A673 (cell line): ENCODE data around the gene LTBP2. TPM values are rescaled to one million over a fixed set of nuclear protein-coding genes. Genes with fewer than 3 reads are reported as not detected.

ENCODE experiments used
- BruUV-seq: library from RNA; stranded (reverse); fragments of 400-500 nt; replicated peaks from 2 replicates; lab custom pipeline; 2021; lab: Mats Ljungman, UMichigan
- CTCF ChIA-PET: fragments of 300-600 bp; sonication (Branson Sonifier 250); formaldehyde crosslinking; loops from one replicate; lab custom pipeline; 2022; ENCODE audit warnings: antibody characterized with exemption; lab: Charles Lee
- POLR2A ChIA-PET: fragments of 300-600 bp; sonication (Branson Sonifier 250); formaldehyde crosslinking; loops from one replicate; lab custom pipeline; 2022; ENCODE audit warnings: antibody characterized with exemption; ENCODE audit not compliant: low non-redundant PET; lab: Charles Lee
- DNase-seq: peaks from one replicate; pipeline ENCODE4 v3.0.0-alpha.2; 2015; ENCODE audit warnings: low spot score
- H3K27ac ChIP-seq: fragments of 200-600 bp; sonication (generic); 2 replicates; pipeline ENCODE4 v1.5.1; 2016; ENCODE audit warnings: mixed run types, low read depth, mild to moderate bottlenecking, mixed read lengths, antibody characterized with exemption, low read length; ENCODE audit not compliant: poor library complexity, severe bottlenecking
- H3K27me3 ChIP-seq: fragments of 200-600 bp; sonication (generic); replicated peaks from 2 replicates; pipeline ENCODE4 v1.6.1; 2017; ENCODE audit warnings: mixed run types, low read depth, mild to moderate bottlenecking, mixed read lengths, antibody characterized with exemption, low read length; ENCODE audit not compliant: insufficient read depth, poor library complexity
- H3K36me3 ChIP-seq: fragments of 200-600 bp; sonication (generic); 2 replicates; pipeline ENCODE4 v1.6.1; 2016; ENCODE audit warnings: mixed run types, mild to moderate bottlenecking, mixed read lengths, antibody characterized with exemption, low read length; ENCODE audit not compliant: insufficient read depth, poor library complexity, severe bottlenecking
- H3K4me1 ChIP-seq: fragments of 200-600 bp; sonication (generic); 2 replicates; pipeline ENCODE4 v1.6.1; 2017; ENCODE audit warnings: mixed run types, mild to moderate bottlenecking, mixed read lengths, antibody characterized with exemption, low read length; ENCODE audit not compliant: insufficient read depth, poor library complexity, severe bottlenecking
- H3K4me3 ChIP-seq: fragments of 200-600 bp; sonication (generic); 2 replicates; pipeline ENCODE4 v1.5.1; 2016; ENCODE audit warnings: low read depth, mixed run types, mild to moderate bottlenecking, mixed read lengths, low read length; ENCODE audit not compliant: poor library complexity, severe bottlenecking
- H3K9me3 ChIP-seq: fragments of 200-600 bp; sonication (generic); 2 replicates; pipeline ENCODE4 v1.6.1; 2016; ENCODE audit warnings: mixed run types, low read depth, mild to moderate bottlenecking, mixed read lengths, antibody characterized with exemption, low read length; ENCODE audit not compliant: poor library complexity, severe bottlenecking
- EZH2 ChIP-seq: fragments of 200-600 bp; sonication (generic); IDR thresholded peaks from 2 replicates; pipeline ENCODE4 v1.6.1; 2017; ENCODE audit warnings: borderline replicate concordance, low read depth, mild to moderate bottlenecking, mixed read lengths, antibody characterized with exemption, low read length; ENCODE audit not compliant: poor library complexity, severe bottlenecking
- intact Hi-C: fragments of 100-400 bp; cut with micrococcal nuclease; formaldehyde crosslinking; loops from one replicate; pipeline ENCODE4 v1.10.0; 2022; ENCODE audit not compliant: unreplicated experiment
- total RNA-seq: library from RNA; stranded (reverse); gene quantifications from 2 replicates; pipeline ENCODE4 v1.2.3, GENCODE V29; 2021
- TF ChIP-seq, protein P1 (sequence below): fragments of 300-800, 200-600 bp; sonication (generic); conservative IDR thresholded peaks from 2 replicates; pipeline ENCODE4 v1.5.1; 2017; ENCODE audit warnings: low read depth, mild to moderate bottlenecking, antibody characterized with exemption, low read length, moderate library complexity, mixed read lengths

Gene LTBP2
- total RNA-seq, 1 experiment from 2014 or later = 0.26 TPM

DNA sequence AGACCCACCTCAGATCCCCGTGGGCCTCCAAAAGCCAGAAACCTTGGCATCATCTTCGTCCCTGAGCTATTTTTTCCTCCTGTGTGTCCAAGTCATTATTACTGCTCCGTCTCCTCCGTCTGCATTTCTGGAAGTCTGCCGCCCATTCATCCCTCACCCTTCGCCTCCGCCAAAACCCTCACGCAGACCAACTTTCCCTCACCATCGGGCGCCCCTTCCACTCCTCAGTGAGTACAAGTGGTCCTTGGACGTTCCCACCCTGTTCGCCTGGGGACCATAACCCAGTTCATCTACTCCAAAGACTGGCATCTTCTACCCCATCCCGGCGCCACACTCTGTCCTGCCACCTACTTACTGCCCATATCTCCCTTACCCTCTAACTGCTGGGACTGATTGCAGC lies 3.7 kb upstream of the LTBP2 start:
- H3K9me3 ChIP-seq = no peaks in the 10 kb centered on the region
- DNase-seq = no peak
- no peaks in the 10 kb centered on the region for H3K36me3 ChIP-seq
- ChIA-PET CTCF (no interaction called here), POLR2A (no interaction called here)
- peaks cover 18% of the 10 kb centered on the region for H3K27me3 ChIP-seq
- H3K27ac ChIP-seq = no peak overlapping the region
- no TSS peak for BruUV-seq
- peaks cover 28% of the 10 kb centered on the region for H3K4me1 ChIP-seq
- intact Hi-C loops = no loop called here
- no peak overlapping the region for H3K4me3 ChIP-seq
- TF ChIP-seq, protein P1, sequence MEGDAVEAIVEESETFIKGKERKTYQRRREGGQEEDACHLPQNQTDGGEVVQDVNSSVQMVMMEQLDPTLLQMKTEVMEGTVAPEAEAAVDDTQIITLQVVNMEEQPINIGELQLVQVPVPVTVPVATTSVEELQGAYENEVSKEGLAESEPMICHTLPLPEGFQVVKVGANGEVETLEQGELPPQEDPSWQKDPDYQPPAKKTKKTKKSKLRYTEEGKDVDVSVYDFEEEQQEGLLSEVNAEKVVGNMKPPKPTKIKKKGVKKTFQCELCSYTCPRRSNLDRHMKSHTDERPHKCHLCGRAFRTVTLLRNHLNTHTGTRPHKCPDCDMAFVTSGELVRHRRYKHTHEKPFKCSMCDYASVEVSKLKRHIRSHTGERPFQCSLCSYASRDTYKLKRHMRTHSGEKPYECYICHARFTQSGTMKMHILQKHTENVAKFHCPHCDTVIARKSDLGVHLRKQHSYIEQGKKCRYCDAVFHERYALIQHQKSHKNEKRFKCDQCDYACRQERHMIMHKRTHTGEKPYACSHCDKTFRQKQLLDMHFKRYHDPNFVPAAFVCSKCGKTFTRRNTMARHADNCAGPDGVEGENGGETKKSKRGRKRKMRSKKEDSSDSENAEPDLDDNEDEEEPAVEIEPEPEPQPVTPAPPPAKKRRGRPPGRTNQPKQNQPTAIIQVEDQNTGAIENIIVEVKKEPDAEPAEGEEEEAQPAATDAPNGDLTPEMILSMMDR = no peak
- no peak for TF ChIP-seq EZH2

GRCh38 chr14:74614508-74615495 lies 2.8 kb upstream of the LTBP2 start:
- H3K4me3 ChIP-seq = no peak overlapping the region
- TF ChIP-seq, protein P1 = no peak
- TF ChIP-seq EZH2 = no peak
- CTCF ChIA-PET = no interaction called here
- no TSS peak for BruUV-seq
- no peaks in the 10 kb centered on the region for H3K9me3 ChIP-seq
- peaks cover 27% of the 10 kb centered on the region for H3K27me3 ChIP-seq
- intact Hi-C loops = no loop called here
- H3K4me1 ChIP-seq = peaks cover 28% of the 10 kb centered on the region
- H3K36me3 ChIP-seq = no peaks in the 10 kb centered on the region
- no peak overlapping the region for H3K27ac ChIP-seq
- peak; percentile 31 for DNase-seq
- POLR2A ChIA-PET = interaction anchor here (0.5 kb wide), 1 partner anchor 475 kb away, joined by 4 read pairs; no protein-coding TSS in a partner anchor

DNA sequence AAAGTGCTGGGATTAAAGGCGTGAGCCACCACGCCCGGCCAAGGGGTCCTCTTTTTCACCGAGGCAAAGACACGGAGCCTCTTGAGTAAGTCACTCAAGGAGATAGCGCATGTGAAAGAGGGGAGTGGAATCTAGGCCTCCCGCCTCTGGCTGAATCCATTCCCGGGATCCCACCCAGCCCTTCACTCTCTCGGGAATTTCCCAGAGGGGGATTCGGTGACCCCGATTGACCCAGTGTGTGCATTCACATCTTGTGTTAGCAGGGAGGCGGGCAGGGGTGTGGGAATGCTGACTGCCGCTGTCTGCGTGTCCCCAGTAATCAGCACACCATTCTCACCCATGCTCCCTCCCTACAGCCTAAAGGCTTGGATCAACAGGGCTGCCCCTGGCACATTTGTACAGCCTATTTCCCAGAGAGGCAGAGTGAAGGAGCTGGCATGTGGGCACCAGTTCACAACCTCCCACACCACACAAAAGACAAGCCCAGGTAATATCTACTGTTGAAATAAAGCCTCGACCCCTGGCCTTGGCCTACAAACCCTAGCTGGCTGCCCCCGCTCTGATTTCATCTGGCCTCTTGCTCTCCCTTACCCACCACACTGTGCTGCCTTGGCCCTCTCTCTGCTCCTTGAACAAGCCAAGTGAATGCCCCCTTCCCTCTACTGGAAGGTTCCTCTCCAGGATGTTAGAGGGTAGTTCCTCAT lies 1.3 kb upstream of the LTBP2 start:
- POLR2A ChIA-PET = no interaction called here

More for the DNA sequence above, 1.3 kb upstream of the LTBP2 start:
- BruUV-seq = no TSS peak
- H3K36me3 ChIP-seq = no peaks in the 10 kb centered on the region
- no peaks in the 10 kb centered on the region for H3K9me3 ChIP-seq
- peaks cover 27% of the 10 kb centered on the region for H3K27me3 ChIP-seq
- H3K4me1 ChIP-seq = peaks cover 21% of the 10 kb centered on the region
- no peak overlapping the region for H3K27ac ChIP-seq
- CTCF ChIA-PET = interaction anchor here (1.1 kb wide), 1 partner anchor 291 kb away, joined by 3 read pairs; no protein-coding TSS in a partner anchor
- DNase-seq = no peak
- no peak overlapping the region for H3K4me3 ChIP-seq
- TF ChIP-seq, protein P1 = no peak
- TF ChIP-seq EZH2 = no peak
- intact Hi-C loops = no loop called here
